Sciatic nerve (tissue), 2 donors: ENCODE measurements around the gene DNAH10. TPM values are rescaled to one million over a fixed set of nuclear protein-coding genes. Genes with fewer than 3 reads are reported as not detected.
"Not testable (repeated sequence)": the region's sequence is repeated elsewhere in the genome, so short reads cannot be mapped to it uniquely, and the experiment has no call there.

Experiments used
- ATAC-seq: fragments of 200-7000 bp; cut with Tn5 transposase; one replicate; pipeline ENCODE4 v1.9.1; 2020; ENCODE audit warnings: mild to moderate bottlenecking, moderate library complexity
- DNase-seq: peaks from one replicate; pipeline ENCODE4 v3.0.0-alpha.2; 2020; ENCODE audit warnings: low spot score
- intact Hi-C: fragments of 100-400 bp; cut with DNase I; formaldehyde crosslinking; loops from one replicate; pipeline ENCODE4 v1.14.2; 2022
- total RNA-seq: library from RNA; stranded (reverse); fragmentation: NEBNext Ultra II Directional; extraction: Animal tissue kit (Norgen Biotek cat#: 25700); gene quantifications from one replicate; pipeline ENCODE4 v1.2.1, GENCODE V29; 2021
- donor health status: DM: no; HTN: no; CAD: no.
- donor health status: DM: no; HTN: no; CAD: no.

DNAH10 gene
- total RNA-seq, 1 donor from 2014 or later, result 0.76 TPM

- intact Hi-C loops, result no loop called here
- DNase-seq (no peak), ATAC-seq (peak; percentile 46)
These were observed 133.3 kb downstream of the DNAH10 start for GRCh38 chr12:123895451-123895850.

GRCh38 chr12:123896767-123897166 is 134.7 kb downstream of the DNAH10 start:
- intact Hi-C loops, result no loop called here
- DNase-seq, result no peak
- peak; percentile 51 for ATAC-seq

GRCh38 chr12:123897221-123897620 is 135.1 kb downstream of the DNAH10 start:
- intact Hi-C loops, result no loop called here
- ATAC-seq (no peak), DNase-seq (no peak)

- intact Hi-C loops, result no loop called here
- no peak for DNase-seq
These were observed 136.6 kb downstream of the DNAH10 start for GRCh38 chr12:123898673-123899072.

GRCh38 chr12:123899368-123899767 is 137.3 kb downstream of the DNAH10 start:
- intact Hi-C loops, result no loop called here
- ATAC-seq (no peak), DNase-seq (no peak)

More at GRCh38 chr12:123898673-123899072, 136.6 kb downstream of the DNAH10 start:
- no peak for ATAC-seq

- no peak for ATAC-seq
- intact Hi-C loops, result loop anchor here (10.0 kb wide), 1 partner anchor 74 kb away; the partner anchor contains the start of genes CCDC92 and ZNF664
These were observed 138.8 kb downstream of the DNAH10 start for GRCh38 chr12:123900871-123901376.

GRCh38 chr12:123902821-123903220 is 140.7 kb downstream of the DNAH10 start:
- intact Hi-C loops, result loop anchor here (10.0 kb wide), 1 partner anchor 72 kb away; the partner anchor contains the start of genes CCDC92 and ZNF664
- no peak for ATAC-seq

More at GRCh38 chr12:123900871-123901376, 138.8 kb downstream of the DNAH10 start:
- no peak for DNase-seq

GRCh38 chr12:123903301-123904065 is 141.4 kb downstream of the DNAH10 start:
- intact Hi-C loops, result loop anchor here (10.0 kb wide), 1 partner anchor 71 kb away; the partner anchor contains the start of genes CCDC92 and ZNF664
- ATAC-seq, result no peak
- DNase-seq, result no peak

More at GRCh38 chr12:123902821-123903220, 140.7 kb downstream of the DNAH10 start:
- no peak for DNase-seq

GRCh38 chr12:123905319-123905925 is 143.3 kb downstream of the DNAH10 start:
- intact Hi-C loops, result loop anchor here (10.0 kb wide), 1 partner anchor 69 kb away; the partner anchor contains the start of genes CCDC92 and ZNF664
- DNase-seq, result peak; percentile 68
- peak; percentile 54 for ATAC-seq

GRCh38 chr12:123906711-123907420 is 144.8 kb downstream of the DNAH10 start:
- no peak for ATAC-seq
- DNase-seq, result no peak
- intact Hi-C loops, result loop anchor here (10.0 kb wide), 1 partner anchor 68 kb away; the partner anchor contains the start of genes CCDC92 and ZNF664

GRCh38 chr12:123907726-123908476 is 145.8 kb downstream of the DNAH10 start:
- DNase-seq (no peak), ATAC-seq (peak; percentile 60)
- intact Hi-C loops, result loop anchor here (10.0 kb wide), 1 partner anchor 67 kb away; the partner anchor contains the start of genes CCDC92 and ZNF664

- ATAC-seq, result peak; percentile 38
- intact Hi-C loops, result loop anchor here (10.0 kb wide), 1 partner anchor 66 kb away; the partner anchor contains the start of genes CCDC92 and ZNF664
- DNase-seq, result no peak
These were observed 147.0 kb downstream of the DNAH10 start for GRCh38 chr12:123908884-123909725.

- ATAC-seq (no peak), DNase-seq (no peak)
- intact Hi-C loops, result no loop called here
These were observed 148.0 kb downstream of the DNAH10 start for GRCh38 chr12:123910057-123910456.

GRCh38 chr12:123910761-123911193 is 148.7 kb downstream of the DNAH10 start:
- DNase-seq, result no peak
- ATAC-seq, result no peak
- intact Hi-C loops, result no loop called here

GRCh38 chr12:123911672-123912409 is 149.7 kb downstream of the DNAH10 start:
- DNase-seq, ATAC-seq, intact Hi-C loops: not testable (repeated sequence)
